ENCODE results near the gene CHMP4B.

Gene CHMP4B

DNA sequence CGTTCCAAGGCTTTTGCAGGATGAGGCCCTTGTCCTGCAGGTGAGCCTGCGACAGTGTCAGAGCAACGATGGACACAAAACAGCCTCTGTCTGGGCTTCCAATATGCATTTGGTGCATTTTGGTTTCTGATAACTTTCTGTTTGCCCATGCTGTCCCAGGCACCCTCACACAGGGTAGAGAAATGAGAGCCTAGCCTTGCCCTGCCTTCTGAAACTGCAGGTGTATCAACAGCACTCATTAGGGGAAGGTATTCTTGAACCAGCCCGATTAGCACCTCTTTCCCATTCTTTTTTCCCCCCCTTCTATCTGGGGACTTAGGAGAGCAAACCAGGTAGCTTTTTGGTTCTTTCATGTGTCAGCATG lies 30.3 kb downstream of the CHMP4B start:
- no peak for DNase-seq

DNA sequence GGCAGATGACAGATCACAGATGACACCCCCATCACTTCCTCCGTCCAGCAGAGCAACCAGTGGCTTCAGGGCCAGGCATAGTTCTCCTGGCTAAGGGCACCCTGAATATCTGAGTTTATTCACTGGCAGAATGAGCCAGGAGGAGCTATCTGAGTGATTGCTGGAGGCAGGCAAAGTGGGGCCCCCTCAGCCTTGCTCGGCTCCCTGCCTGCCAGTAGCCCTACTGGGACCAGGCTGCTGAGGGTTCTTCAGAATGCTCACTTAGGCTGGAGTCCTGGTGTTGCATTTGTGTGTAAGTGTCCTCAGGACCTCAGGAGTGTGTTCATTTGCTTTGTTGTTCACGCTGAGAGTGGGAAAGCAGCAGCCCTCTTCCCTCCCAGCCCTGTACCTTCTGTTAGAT lies 31.2 kb downstream of the CHMP4B start:
- DNase-seq, result no peak

DNA sequence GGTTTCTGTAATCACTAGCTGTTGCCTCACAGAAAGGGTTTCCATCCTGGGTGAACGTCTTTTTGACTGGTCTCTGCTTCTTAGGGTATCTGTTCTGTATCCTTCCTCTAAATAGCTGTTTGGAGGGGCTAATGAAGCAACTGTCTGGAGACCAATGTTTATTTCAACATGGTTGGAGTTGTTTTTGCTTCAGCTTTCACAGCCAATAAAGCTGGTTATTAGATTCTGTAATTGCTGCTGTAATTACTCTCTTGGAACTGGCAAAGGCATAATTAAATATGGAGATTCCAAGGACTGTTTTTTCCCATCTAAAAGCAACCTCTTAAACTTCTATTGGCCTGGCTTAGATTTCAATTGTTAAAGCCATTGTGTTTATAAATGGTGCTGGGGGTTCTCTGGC lies 31.9 kb downstream of the CHMP4B start:
- DNase-seq, result no peak

DNA sequence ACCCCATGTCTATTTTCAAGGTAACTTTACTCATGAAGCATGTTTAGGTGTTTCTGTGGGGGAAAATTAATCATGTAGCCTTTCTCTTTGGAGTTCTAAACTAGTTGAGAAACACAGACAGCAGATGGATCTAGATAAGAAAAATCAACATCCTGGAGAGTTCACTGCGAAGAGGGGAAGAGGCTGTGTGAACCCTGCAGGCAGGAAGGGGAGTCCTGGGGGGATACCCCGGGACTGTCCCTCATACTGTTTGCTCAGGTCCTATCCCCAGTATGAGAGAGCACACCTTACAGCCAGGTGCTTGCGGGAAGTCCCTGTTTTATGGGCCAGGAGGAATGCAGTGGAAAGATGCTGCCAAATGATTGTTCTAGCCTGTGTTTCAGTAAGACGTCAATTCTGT lies 32.7 kb downstream of the CHMP4B start:
- no peak for DNase-seq

DNA sequence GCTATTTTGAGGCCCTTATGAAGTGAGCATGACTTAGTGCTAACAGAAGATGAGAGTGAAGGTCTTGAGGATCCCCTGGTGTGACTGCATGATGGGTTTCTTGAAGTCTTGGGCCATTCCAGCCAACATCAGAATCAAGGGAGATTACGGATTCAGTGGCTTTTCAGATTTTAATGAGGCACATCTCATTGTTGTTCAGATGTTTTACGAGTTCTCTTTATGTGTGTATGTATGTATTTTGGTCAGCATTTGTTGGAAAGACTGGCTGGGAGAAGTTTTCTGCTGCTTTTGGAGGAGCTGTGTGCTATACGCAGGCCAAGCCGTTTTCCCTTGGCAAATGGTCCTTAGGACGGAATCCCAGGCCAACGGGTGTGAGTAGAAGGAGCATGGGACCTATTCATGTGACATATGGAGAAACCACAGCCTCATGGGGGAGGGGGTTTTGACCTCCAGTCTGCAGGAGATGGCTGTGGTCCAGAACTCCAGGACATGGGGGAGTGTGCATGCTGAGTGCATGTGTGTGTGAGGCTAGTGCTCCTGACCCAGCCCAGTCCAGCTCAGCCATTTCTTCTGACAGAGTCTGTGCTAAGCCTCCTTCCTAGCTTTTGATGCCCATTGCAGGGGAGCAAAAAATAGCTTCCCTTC lies 35.3 kb downstream of the CHMP4B start:
- no peak for DNase-seq

DNA sequence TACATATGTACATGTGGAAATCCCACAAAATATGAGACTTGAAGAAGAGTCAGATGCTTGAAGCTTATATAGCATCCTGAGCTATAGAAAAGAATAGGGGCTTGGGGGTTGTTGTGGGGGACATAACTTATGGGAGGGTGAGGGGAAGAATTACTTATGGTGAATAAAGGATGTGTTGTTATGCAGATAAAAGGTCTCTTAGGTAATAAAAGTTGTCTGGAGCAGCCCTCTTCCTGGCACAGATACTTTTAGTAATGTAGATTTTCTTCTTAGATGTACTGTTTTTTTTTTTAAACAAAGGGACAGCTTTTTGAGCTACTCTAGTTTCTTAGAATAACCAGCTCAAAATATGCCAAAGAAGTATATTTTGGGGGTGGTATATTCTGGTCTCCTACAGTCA lies 35.9 kb downstream of the CHMP4B start:
- no peak for DNase-seq

DNA sequence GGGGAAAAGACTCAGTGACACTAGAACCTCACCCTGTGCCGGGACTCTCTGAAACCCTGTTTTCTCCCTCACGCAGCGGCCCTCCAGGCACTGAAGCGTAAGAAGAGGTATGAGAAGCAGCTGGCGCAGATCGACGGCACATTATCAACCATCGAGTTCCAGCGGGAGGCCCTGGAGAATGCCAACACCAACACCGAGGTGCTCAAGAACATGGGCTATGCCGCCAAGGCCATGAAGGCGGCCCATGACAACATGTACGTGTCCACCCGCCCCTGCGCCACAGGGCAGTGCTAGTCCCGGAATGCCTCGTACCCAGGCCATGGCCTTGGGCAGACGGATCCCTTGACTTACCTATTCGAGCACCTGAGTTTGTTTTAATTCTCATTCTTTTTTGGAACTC lies 37.2 kb downstream of the CHMP4B start:
- no peak for DNase-seq

DNA sequence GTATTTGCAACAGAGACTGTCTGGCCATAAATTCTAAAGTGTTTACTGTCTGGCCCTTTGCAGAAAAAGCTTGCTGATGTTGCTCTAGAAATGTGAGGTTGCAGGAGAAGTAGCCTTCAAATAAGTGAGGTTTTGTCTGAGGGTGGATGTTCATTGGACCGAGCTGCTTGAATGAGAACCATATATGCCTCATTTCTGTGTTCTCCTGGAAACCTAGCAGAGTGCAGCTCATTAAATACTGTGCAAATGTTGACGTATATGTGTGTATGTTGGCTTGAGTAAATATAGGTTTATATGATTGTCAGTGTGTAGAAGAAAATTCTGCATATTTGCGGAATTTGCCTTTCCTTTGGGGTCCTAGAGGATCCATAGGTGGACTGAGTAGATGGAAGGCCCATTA lies 39.0 kb downstream of the CHMP4B start:
- DNase-seq, result no peak

DNA sequence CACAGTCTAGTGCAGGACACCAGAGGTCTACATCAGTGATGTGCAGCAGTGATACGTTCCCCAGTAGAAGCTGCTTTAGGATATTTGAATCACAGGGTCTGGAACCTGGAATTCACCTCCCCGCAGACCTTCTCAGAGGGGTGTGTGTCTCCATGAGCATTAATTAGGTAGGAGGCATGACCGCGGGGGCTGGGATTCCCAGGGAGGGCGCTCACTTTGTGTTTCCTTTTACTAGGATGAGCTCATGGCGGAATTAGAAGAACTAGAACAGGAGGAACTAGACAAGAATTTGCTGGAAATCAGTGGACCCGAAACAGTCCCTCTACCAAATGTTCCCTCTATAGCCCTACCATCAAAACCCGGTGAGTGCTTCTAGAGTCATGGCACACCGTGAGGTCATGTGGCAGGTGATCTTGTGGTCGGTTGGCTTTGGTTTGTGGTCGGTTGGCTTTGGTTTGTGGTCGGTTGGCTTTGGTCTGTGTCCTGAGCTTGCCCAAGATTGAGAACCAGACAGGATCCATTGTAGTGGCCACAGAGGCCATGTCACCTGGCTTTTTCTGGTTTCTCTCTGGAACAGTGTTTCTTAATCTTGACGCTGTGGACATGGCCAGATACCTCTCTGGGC lies 40.8 kb downstream of the CHMP4B start:
- no peak for DNase-seq

DNA sequence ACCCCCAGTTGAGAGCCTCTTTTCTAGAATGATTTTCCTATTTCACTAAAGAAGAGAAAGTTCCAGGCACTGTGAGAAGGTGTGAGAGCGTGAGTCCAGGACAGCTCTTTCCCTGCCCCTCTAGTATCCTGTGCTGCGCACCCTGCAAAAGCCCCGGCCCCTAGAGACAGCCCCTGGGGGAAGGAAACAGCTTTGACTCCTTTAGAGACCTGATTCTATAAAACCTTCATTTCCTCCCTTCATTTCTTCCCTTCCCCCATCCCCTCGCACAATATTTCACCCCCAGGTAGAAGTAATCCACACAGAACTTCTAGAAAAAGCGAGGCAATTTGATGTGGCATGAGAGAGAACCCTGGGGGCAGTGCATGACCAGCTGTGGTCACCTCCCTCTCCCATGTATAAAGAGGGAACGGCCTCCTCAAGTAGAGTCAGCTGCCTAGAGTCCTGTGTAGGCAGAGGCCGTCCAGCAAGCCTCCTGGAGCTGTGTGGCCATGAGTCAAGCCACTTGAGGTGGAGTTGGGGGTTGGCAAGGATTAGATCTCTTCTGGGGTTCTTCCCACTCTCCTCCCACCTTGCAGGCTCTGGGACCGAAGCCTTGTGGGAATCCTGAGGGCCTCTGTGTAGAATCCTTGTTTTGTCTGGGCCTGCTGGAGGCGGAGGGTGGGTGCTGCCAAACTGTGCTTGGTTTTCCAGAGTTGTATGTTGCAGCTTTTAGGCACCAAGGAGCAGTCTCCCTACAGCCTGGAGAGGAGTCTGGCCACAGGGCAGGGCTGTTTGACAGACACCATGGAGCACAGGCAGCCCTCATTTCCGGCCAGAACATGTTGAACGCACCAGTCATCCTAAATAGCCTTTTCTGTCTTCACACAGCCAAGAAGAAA lies 41.7 kb downstream of the CHMP4B start:
- no peak for DNase-seq

DNA sequence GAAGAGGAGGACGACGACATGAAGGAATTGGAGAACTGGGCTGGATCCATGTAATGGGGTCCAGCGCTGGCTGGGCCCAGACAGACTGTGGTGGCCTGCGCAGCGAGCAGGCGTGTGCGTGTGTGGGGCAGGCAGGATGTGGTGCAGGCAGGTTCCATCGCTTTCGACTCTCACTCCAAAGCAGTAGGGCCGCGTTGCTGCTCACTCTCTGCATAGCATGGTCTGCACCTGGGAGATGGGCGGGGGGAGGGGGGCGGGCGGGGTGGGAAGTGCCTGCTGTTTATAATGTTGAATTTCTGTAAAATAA lies 42.3 kb downstream of the CHMP4B start:
- no peak for DNase-seq

DNA sequence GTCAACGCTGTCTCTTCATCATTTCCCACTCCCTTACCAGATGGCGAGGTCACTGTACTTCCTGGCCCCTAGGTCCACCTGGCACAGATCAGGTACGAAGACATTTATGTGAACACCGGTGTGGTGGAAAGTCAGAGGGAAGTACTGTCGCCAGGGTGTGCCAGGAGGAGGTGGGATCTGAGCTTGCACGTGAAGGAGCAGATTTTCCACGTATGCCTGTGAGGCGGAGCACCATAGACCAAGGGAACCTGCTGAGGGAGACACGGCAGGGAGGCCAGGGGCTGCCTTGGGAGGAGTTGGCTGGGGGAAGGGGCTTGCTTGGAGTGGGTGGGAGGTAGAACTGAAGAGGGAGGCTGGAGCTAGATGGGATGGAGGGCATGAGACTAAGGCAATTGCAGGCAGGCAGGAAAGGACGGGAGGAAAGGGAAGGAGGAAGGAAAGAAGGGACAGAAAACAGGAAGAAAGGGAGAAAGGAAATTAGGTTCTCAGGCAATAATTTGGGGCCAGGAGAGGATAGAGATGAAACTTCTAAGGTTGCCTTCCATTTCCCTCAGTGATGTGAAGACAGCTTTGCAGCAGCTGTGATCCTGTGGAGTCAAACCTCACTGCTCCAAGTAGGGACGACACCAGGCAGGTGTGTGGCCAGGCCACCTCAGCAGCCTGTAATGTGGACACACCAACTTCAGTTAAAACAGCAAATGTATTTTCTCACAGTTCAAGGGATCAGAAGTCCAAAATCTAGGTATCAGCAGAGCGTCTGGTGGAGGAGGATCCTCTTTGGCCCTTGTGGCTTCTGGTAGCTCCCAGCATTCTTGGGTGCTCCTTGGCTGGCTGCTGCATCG lies 46.8 kb downstream of the CHMP4B start:
- no peak for DNase-seq

DNA sequence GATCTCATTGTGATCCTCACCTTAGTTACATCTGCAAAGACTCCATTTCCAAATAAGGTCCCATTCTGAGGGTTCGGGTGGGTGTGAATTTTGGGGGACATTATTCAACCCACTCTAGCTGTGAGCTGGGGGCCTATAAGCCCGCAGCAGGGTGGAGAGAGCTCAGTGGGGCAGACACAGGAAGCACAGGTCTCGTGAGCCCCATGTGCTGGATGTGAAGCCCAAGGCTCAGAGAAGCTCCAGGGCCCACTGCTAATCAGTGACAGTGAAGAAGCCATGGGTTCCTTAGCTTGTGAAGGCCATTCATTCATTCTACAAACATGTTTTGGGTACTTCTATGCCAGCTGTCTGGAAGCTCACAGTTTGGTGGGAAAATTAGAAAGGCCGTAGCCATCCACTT lies 47.5 kb downstream of the CHMP4B start:
- DNase-seq, result no peak

DNA sequence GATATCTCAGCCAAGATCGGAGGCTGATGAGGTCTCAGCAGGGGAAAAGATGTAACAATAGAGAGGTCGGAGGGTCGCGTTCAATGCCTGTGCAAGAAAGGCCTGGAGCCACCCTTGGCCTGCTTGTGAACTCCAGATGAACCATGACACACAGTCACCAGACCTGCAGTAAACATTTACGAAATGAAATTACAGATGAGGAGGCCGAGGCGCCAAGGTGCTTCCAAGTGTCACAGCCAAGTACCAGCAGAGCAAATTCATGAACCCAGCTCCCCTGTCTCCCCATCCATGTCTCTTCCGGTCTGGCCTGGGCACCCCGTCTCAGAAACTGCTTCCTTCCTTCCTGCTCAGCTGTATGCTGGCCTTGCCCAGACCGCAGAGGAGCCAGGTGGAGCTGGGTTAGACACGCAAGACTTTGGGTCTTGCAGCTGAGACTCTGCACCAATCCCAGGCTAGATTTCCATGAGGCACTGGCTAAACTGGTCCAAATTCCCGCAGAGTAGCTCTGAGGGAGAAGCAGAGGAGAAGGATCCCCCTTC lies 48.1 kb downstream of the CHMP4B start:
- DNase-seq, result no peak

DNA sequence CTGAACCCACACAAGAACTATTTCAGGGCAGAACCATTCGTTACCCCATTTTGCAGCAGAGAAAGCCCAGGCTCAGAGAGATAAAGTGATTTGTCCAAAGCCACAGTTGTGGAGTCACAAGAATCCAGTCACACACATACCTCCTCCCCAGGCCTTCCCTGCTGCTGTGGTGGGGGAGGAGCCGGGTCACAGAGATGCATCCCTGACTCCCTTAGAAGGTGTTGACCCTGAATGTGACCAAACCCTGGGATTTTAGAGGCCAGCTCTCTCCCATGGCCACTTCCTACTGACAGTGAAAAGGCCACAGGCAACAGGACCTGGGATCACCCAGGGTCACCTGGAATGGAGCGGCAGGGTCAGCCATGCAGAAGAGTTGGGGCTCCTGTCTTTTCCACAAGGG lies 48.6 kb downstream of the CHMP4B start:
- DNase-seq, result no peak

DNA sequence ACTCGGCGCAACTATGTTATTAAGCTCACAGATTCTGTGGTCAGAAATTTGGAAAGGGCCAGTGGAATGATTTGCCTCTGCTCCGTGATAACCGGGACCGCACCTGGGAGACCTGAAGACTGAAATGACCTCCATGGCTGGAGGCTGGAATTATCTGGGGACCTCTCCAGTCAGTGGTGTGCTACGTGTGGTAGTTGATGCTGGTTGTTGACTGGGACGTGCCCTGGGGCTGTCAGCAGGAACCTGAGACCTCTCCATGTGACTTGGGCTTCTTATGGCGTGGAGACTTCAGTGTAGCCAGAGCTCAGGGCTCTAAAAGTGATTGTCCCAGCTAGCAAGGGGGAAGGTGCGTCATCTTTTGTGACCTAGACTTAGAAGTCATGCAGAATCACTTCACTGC lies 50.3 kb downstream of the CHMP4B start:
- no peak for DNase-seq

DNA sequence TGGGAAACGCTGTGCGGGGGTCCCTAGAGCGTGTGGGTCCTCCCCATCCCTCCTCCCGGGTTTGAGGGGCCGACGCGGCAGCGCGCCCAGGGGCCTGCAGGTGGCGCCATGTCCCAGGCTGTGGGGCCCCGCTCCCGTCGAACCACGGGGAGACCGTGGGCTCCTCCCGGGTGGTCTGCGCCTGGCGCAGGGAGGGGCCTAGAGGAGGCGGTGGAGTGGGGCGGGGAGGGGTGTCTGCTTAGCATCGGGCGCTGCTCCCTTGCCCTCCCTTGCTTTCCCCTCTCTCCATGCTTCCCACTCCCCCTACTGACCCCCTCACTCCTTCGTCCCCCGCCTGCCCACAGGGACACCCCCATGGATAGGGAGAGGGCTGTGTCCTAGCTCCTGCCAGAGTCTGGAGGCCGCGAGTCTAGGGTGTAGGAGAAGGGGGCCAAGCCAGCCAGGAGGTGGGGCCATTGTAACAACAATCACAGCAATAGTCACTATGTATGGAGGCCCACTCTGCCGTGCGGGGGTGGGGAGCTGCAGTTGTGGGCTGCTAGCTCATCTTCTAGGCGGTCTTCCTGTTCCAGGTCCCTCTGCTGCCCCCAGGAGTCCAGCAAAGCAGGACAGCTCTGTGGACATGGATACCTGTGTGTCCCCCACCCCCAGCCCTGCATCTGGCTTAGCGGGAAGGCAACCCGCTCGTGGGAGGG lies 51.7 kb downstream of the CHMP4B start:
- no peak for DNase-seq

DNA sequence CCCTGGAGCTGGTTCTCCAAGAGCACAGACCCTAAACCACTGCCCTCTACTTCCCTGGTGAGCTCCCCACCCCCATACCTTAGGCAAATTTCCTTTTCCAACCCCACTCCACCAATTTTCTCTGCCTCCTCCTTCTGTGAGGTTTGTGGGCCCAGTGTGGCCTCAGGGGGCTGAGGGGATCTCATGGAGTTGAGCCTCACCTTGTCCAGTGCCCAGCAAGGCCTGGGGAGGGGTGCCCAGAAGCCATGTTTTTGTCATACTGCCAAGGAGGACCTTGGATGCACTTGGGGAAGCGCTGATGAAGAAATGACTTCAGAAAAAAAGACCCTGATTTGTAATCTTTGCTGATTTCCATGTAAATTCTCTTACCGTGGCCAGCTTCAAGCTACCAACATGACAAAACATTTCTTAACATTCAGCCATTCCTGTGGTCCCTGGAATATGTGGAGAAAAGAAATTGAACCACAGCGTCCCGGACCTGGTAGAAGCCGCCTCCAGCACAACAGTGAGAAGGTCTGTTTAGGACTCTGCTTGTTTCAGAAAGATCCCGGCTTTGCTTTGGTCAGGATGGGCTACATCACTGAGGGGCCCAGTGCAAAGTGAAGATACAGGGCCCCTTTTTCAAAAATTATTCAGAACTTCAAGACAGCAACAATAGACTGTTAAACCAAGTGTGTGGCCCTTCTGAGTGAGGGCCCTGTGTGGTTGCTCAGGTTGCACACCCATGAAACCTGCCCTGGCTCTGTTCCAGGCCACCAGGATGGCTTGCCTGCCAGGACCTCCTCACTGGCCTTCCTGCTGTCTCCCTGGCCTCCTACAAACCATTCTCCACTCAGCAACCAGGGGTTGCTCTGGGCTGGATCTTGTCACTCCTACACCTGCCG lies 52.5 kb downstream of the CHMP4B start:
- no peak for DNase-seq

DNA sequence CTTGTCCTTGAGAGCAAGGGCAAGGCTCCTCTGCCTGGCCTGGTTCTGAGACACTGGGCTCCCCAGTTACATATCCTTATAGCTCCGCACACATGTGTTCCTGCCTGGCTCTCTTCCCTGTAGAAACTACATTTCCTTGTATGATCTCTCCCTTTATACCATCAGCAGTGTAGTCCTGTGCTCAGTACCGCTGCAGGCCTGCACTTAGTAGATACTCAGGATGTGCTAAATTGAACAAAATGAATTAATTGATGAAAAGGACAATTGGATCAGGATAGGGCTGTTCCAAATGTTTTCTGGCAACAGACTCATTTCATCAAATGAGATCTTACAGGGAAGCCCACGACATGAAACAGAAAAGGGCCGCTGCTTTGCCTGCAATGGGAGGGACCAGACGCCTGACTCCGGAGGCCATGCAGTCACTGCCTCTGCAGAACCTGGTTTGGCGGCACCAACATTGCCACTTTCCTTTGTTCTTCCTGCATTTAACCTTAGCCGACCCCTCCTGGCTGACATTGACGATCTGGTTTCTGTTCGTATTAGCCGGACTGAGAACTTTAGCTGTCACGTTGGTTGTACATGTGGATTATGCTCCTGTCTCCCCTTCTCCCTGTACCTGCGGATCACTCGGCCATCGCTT lies 53.3 kb downstream of the CHMP4B start:
- no peak for DNase-seq

DNA sequence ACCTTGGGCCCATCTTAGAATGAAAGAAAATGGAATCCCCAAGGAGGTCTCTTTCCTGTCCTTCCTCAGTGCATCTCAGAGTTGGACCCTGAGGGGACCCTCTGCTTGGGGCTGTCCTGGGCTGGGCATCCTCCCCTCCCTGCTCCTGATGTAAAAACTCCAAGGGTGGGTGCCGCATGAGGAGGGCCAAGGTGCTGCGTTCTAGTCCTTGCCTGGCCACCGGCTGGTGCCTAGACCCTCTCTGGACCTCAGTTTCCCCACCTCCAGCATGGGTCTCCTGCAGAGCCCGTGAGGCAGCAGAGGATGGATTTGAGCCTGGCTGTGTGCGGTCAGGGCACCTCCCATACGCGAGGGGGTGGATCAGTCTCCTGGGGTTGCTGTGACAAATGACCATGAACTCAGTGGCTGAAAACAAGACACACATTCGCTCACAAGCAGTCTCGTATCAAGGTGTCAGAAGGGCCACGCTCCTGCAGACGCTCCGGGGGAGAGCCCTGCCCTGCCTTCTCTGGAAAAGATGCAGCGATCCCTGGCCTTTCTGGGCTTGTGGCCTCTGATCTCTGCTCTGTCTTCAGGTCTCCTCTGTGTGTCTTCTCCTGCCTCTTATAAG lies 54.7 kb downstream of the CHMP4B start:
- DNase-seq, result no peak

Measured in NCI-H2171 (cell line).